Neural progenitor cell (in vitro differentiated cells): Measurements from ENCODE around the gene KIF26B.

Experiments used
- EZH2 ChIP-seq: fragments of 200-600 bp; sonication (generic); IDR thresholded peaks from 2 replicates; pipeline ENCODE4 v1.6.1; 2017; ENCODE audit warnings: antibody characterized with exemption, mild to moderate bottlenecking, moderate library complexity
- EZH2phosphoT487 ChIP-seq: fragments of 200-600 bp; sonication (generic); IDR thresholded peaks from 2 replicates; pipeline ENCODE4 v1.6.1; 2017; ENCODE audit warnings: antibody characterized with exemption
- TF ChIP-seq, protein P1 (sequence below): fragments of 200-600 bp; sonication (generic); IDR thresholded peaks from 2 replicates; pipeline ENCODE4 v1.5.1; 2017; ENCODE audit warnings: antibody characterized with exemption, mild to moderate bottlenecking

- TF ChIP-seq, protein P1, sequence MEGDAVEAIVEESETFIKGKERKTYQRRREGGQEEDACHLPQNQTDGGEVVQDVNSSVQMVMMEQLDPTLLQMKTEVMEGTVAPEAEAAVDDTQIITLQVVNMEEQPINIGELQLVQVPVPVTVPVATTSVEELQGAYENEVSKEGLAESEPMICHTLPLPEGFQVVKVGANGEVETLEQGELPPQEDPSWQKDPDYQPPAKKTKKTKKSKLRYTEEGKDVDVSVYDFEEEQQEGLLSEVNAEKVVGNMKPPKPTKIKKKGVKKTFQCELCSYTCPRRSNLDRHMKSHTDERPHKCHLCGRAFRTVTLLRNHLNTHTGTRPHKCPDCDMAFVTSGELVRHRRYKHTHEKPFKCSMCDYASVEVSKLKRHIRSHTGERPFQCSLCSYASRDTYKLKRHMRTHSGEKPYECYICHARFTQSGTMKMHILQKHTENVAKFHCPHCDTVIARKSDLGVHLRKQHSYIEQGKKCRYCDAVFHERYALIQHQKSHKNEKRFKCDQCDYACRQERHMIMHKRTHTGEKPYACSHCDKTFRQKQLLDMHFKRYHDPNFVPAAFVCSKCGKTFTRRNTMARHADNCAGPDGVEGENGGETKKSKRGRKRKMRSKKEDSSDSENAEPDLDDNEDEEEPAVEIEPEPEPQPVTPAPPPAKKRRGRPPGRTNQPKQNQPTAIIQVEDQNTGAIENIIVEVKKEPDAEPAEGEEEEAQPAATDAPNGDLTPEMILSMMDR = no peak
- no peak for TF ChIP-seq EZH2
- TF ChIP-seq EZH2phosphoT487 = no peak
These were observed 70.8 kb downstream of the KIF26B start for GRCh38 chr1:245225322-245226202.
